OCI-LY1 (cell line): ENCODE results near the gene CARNS1.

Source experiments
- H2AFZ ChIP-seq: fragments of 200-600 bp; sonication (generic), shearing (Covaris generic); 2 replicates; pipeline ENCODE4 v1.6.0; 2014; ENCODE audit warnings: antibody characterized with exemption, mild to moderate bottlenecking, low read length
- H3F3A ChIP-seq: fragments of 200-600 bp; sonication (generic), shearing (Covaris generic); 2 replicates; pipeline ENCODE4 v1.6.0; 2014; ENCODE audit warnings: mild to moderate bottlenecking, antibody characterized with exemption, low read length, moderate library complexity; ENCODE audit not compliant: insufficient read depth
- H3K27ac ChIP-seq: fragments of 200-600 bp; sonication (generic); 2 replicates; pipeline ENCODE4 v1.5.1; 2014; ENCODE audit warnings: low read length, mixed run types, mild to moderate bottlenecking, low read depth; ENCODE audit not compliant: poor library complexity, severe bottlenecking
- H3K27me3 ChIP-seq: fragments of 200-600 bp; sonication (generic); 2 replicates; pipeline ENCODE4 v1.6.0; 2014; ENCODE audit warnings: antibody characterized with exemption, mild to moderate bottlenecking, low read length, moderate library complexity; ENCODE audit not compliant: insufficient read depth
- H3K36me3 ChIP-seq: fragments of 200-600 bp; sonication (generic); 2 replicates; pipeline ENCODE4 v1.6.1; 2014; ENCODE audit warnings: mild to moderate bottlenecking, antibody characterized with exemption, low read length, moderate library complexity, mixed read lengths; ENCODE audit not compliant: insufficient read depth
- H3K4me1 ChIP-seq: fragments of 200-600 bp; sonication (generic); 2 replicates; pipeline ENCODE4 v1.5.1; 2014; ENCODE audit warnings: mild to moderate bottlenecking, low read length, moderate library complexity; ENCODE audit not compliant: insufficient read depth, severe bottlenecking
- H3K4me2 ChIP-seq: fragments of 200-600 bp; sonication (generic), shearing (Covaris generic); 2 replicates; pipeline ENCODE4 v1.6.1; 2014; ENCODE audit warnings: low read length
- H3K4me3 ChIP-seq: fragments of 200-600 bp; sonication (generic); 2 replicates; pipeline ENCODE4 v1.5.1; 2014; ENCODE audit warnings: low read length, low read depth, mild to moderate bottlenecking, mixed read lengths; ENCODE audit not compliant: poor library complexity, severe bottlenecking
- H3K79me2 ChIP-seq: fragments of 200-600 bp; shearing (Covaris generic); 2 replicates; pipeline ENCODE4 v1.6.1; 2016; ENCODE audit warnings: mixed run types, low read length, mixed read lengths; ENCODE audit not compliant: insufficient read depth
- H3K9ac ChIP-seq: fragments of 200-600 bp; sonication (generic), shearing (Covaris generic); 2 replicates; pipeline ENCODE4 v1.6.1; 2014; ENCODE audit warnings: mild to moderate bottlenecking, low read length, mixed read lengths
- H3K9me2 ChIP-seq: fragments of 200-600 bp; sonication (generic), shearing (Covaris generic); 2 replicates; pipeline ENCODE4 v1.6.1; 2014; ENCODE audit warnings: low read depth, mild to moderate bottlenecking, low read length, mixed read lengths
- H3K9me3 ChIP-seq: fragments of 200-600 bp; shearing (Covaris generic); 2 replicates; pipeline ENCODE4 v1.6.1; 2014; ENCODE audit warnings: low read length, mixed read lengths
- H4K20me1 ChIP-seq: fragments of 200-600 bp; sonication (generic), shearing (Covaris generic); 2 replicates; pipeline ENCODE4 v1.6.0; 2016; ENCODE audit warnings: mild to moderate bottlenecking, low read length; ENCODE audit not compliant: insufficient read depth
- EZH2 ChIP-seq: fragments of 200-600 bp; sonication (generic), shearing (Covaris generic); IDR thresholded peaks from 2 replicates; pipeline ENCODE4 v1.8.0; 2017; ENCODE audit warnings: borderline replicate concordance, mixed run types, mild to moderate bottlenecking, antibody characterized with exemption, low read length, moderate library complexity, mixed read lengths
- TF ChIP-seq, protein P1 (sequence below): fragments of 200-600 bp; sonication (generic), shearing (Covaris generic); IDR thresholded peaks from 2 replicates; pipeline ENCODE4 v1.5.1; 2017; ENCODE audit warnings: mild to moderate bottlenecking, antibody characterized with exemption, low read length, moderate library complexity, mixed read lengths

Gene CARNS1

DNA sequence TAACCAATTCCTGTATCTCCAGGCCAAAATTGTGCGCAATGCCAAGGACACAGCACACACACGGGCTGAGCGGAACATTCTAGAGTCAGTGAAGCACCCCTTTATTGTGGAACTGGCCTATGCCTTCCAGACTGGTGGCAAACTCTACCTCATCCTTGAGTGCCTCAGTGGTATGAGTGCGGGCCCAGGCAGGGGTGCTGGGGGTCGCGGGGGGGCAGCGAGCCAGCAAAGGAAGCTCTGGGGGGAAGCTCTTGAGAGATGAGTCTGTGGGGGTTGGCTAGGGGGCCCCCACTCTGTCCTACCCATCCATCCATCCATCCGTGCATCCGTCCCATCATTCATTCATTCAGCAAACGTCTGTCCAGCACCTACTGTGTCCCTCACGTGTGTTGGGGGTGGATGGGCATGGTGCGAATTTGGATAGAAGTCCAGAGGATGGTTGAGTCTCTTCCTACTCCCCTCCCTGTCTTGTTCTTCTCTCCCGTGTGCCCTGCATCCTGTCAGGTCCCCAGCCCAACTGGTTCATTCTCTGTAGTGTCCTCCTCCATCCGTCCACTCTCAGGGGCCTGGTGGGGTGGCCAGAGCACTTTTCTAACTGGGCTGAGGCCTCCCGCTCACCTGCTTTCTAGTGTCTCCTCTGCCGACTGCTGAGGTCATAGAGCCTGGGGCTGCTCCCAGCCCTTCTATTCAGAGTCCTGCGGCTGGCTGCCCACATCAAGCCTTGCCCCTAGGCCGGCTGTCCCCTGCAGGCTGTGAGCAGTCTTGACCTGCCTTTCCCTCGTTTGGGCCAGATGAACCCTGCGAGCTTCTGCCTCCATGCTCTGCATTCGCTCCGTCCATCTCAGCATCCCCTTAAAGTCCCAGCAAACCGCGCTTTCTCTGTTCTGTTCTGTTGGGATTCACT, 16.1 kb downstream of the CARNS1 start:
- Histone ChIP-seq H3K79me2 (peaks cover 10% of the 10 kb centered on the region), H4K20me1 (no peaks in the 10 kb centered on the region), H3K9ac (no peak overlapping the region; the same call in 1 of the 2 replicates), H3K27me3 (no peaks in the 10 kb centered on the region), H3K4me2 (no peak overlapping the region), H3K9me2 (no peaks in the 10 kb centered on the region), H3K4me1 (peaks cover 78% of the 10 kb centered on the region), H3K4me3 (no peak overlapping the region), H2AFZ (no peak overlapping the region), H3K9me3 (no peaks in the 10 kb centered on the region), H3F3A (no peaks in the 10 kb centered on the region), H3K36me3 (peaks cover 62% of the 10 kb centered on the region), H3K27ac (peak overlapping the region; percentile 97)
- TF ChIP-seq, protein P1, sequence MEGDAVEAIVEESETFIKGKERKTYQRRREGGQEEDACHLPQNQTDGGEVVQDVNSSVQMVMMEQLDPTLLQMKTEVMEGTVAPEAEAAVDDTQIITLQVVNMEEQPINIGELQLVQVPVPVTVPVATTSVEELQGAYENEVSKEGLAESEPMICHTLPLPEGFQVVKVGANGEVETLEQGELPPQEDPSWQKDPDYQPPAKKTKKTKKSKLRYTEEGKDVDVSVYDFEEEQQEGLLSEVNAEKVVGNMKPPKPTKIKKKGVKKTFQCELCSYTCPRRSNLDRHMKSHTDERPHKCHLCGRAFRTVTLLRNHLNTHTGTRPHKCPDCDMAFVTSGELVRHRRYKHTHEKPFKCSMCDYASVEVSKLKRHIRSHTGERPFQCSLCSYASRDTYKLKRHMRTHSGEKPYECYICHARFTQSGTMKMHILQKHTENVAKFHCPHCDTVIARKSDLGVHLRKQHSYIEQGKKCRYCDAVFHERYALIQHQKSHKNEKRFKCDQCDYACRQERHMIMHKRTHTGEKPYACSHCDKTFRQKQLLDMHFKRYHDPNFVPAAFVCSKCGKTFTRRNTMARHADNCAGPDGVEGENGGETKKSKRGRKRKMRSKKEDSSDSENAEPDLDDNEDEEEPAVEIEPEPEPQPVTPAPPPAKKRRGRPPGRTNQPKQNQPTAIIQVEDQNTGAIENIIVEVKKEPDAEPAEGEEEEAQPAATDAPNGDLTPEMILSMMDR, result no peak
- TF ChIP-seq EZH2, result no peak

DNA sequence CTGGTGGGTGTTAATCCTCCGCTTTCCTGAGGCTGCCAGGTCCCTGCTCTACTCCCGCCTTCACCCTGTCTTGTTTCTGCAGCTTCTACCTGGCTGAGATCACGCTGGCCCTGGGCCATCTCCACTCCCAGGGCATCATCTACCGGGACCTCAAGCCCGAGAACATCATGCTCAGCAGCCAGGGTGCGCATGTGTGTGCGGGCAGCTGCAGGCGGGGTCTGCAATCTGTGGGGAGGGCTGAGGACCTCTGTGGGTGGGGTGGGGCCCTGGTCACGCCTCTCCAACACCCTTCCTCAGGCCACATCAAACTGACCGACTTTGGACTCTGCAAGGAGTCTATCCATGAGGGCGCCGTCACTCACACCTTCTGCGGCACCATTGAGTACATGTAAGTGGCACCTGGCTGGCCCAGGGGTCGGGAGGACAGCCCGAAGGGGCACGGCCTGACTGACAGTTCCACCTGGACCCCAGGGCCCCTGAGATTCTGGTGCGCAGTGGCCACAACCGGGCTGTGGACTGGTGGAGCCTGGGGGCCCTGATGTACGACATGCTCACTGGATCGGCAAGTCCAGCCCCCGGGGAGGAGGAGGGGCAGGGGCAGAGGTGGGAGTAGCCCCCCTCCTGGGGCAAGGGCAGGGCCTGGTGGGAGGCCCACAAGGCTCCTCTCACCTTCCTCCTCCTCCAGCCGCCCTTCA, 17.3 kb downstream of the CARNS1 start:
- Histone ChIP-seq H3K27ac (peak overlapping the region; percentile 97), H3K9ac (no peak overlapping the region; the same call in 1 of the 2 replicates), H3K4me1 (peaks cover 80% of the 10 kb centered on the region), H3K4me3 (peak overlapping the region; percentile 18), H3F3A (no peaks in the 10 kb centered on the region), H3K27me3 (no peaks in the 10 kb centered on the region), H3K9me3 (no peaks in the 10 kb centered on the region), H4K20me1 (no peaks in the 10 kb centered on the region), H3K36me3 (peaks cover 65% of the 10 kb centered on the region), H3K79me2 (peaks cover 10% of the 10 kb centered on the region), H3K4me2 (peak overlapping the region; percentile 89; the same call in 1 of the 2 replicates), H3K9me2 (no peaks in the 10 kb centered on the region), H2AFZ (no peak overlapping the region)
- TF ChIP-seq, protein P1, result no peak
- no peak for TF ChIP-seq EZH2

DNA sequence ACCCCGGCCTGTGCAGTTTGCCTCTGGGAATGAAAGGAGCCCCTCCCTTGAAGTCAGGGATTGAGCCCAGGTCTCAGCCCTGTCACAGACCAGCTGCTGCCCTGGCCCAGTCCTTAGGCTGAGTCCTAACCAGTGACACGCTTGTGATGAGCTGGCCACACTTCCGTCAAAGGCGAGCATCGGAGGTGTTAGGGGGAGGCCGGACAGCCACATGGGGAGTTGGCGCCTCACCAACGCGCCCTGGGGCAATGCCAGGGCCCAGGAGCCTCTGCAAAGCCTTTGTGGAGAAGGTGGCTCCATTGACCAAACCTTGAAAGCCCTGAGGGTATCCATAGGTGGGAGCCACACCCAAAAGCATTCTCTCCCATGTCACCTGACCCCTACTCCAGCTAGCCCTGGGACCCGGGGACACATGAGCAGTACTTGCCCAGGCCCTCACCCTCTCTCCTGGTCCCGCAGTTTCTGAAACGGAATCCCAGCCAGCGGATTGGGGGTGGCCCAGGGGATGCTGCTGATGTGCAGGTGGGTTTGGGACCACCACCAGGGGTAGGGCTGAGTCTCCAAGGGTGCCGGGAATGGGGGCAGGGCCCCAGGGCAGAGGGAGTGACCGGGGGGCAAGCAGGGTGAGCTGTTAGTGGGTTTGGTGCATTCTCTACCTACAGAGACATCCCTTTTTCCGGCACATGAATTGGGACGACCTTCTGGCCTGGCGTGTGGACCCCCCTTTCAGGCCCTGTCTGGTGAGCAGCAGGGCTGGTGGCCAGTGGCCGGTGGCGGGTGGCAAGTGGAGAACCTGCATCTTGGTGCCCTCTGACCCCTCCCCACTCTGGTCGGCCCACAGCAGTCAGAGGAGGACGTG, 18.3 kb downstream of the CARNS1 start:
- Histone ChIP-seq H2AFZ (no peak overlapping the region), H3K79me2 (peaks cover 7% of the 10 kb centered on the region), H3F3A (no peaks in the 10 kb centered on the region), H3K36me3 (peaks cover 65% of the 10 kb centered on the region), H3K4me3 (peak overlapping the region; percentile 79), H3K9ac (peak overlapping the region; percentile 92; the same call in 1 of the 2 replicates), H3K27ac (peak overlapping the region; percentile 97), H3K4me1 (peaks cover 89% of the 10 kb centered on the region), H3K9me2 (no peaks in the 10 kb centered on the region), H3K9me3 (no peaks in the 10 kb centered on the region), H3K4me2 (peak overlapping the region; percentile 89), H4K20me1 (no peaks in the 10 kb centered on the region), H3K27me3 (no peaks in the 10 kb centered on the region)
- TF ChIP-seq EZH2, result no peak
- TF ChIP-seq, protein P1, result no peak
